HepG2 (cell line): ENCODE results near the gene ADAMTS17. TPM values are rescaled to one million over a fixed set of nuclear protein-coding genes. Genes with fewer than 3 reads are reported as not detected.

Source experiments
- ATAC-seq: fragments of 200-7000 bp; cut with Tn5 transposase; 3 replicates; pipeline ENCODE4 v1.9.1; 2020; ENCODE audit warnings: mild to moderate bottlenecking, moderate library complexity
- BruUV-seq: library from RNA; stranded (reverse); fragments of 400-500 nt; replicated peaks from 2 replicates; lab custom pipeline; 2021; lab: Mats Ljungman, UMichigan
- CTCF ChIA-PET: fragments of 300-600 bp; formaldehyde crosslinking; extraction: SDS; loops from one replicate; lab custom pipeline; 2021; ENCODE audit warnings: low total read pairs, inconsistent platforms, low intra/inter-chr PET ratio; lab: Yijun Ruan, JAX
- POLR2A ChIA-PET: fragments of 350-600 bp; sonication (Branson Sonifier 250); formaldehyde crosslinking; loops from one replicate; lab custom pipeline; 2020; ENCODE audit warnings: antibody characterized with exemption, inconsistent platforms; lab: Yijun Ruan, JAX
- DNase-seq: peaks from one replicate; pipeline ENCODE4 v3.0.0-alpha.2; 2015; ENCODE audit warnings: low spot score
- FAIRE-seq: peaks from 3 replicates; lab custom pipeline; 2011; peaks lifted over from hg19 to GRCh38; lab: Jason Lieb, UNC
- H2AFZ ChIP-seq: one replicate; pipeline ENCODE4 v1.6.1; 2011; ENCODE audit warnings: low read length, inconsistent platforms
- H3K27ac ChIP-seq: fragments of 300-600 bp; 3 replicates; pipeline ENCODE4 v1.8.0; 2011; ENCODE audit warnings: mixed run types, mild to moderate bottlenecking, mixed read lengths, low read length, inconsistent platforms; ENCODE audit not compliant: insufficient read depth; ENCODE audit errors: extremely low read length
- H3K27me3 ChIP-seq, 2 experiments: fragments of 200-600 bp in 1 of 2; 2 replicates in 1 of 2; 3 replicates in 1 of 2; pipeline versions ENCODE4 v1.6.0 to v1.8.0; 2011; ENCODE audit warnings: low read length in 2 of 2, mild to moderate bottlenecking in 2 of 2, moderate library complexity in 2 of 2, inconsistent platforms in 1 of 2; ENCODE audit not compliant: insufficient read depth in 2 of 2, control insufficient read depth in 1 of 2
- H3K36me3 ChIP-seq, 2 experiments: fragments of 200-600 bp in 1 of 2; replicated peaks in 1 of 2; 2 replicates in 1 of 2; 3 replicates in 1 of 2; pipeline versions ENCODE4 v1.5.1 to v1.8.0; 2011; ENCODE audit warnings: low read length in 2 of 2, inconsistent platforms in 1 of 2; ENCODE audit not compliant: insufficient read depth in 2 of 2, control insufficient read depth in 1 of 2
- H3K4me1 ChIP-seq: 2 replicates; pipeline ENCODE4 v1.5.1; 2012; ENCODE audit warnings: low read length, inconsistent platforms; ENCODE audit not compliant: insufficient read depth
- H3K4me2 ChIP-seq: 2 replicates; pipeline ENCODE4 v1.6.0; 2011; ENCODE audit warnings: low read depth, low read length, inconsistent platforms
- H3K4me3 ChIP-seq, 3 experiments: fragments of 200-600 bp in 1 of 3; sonication (generic), shearing (Covaris generic) in 1 of 3; replicated peaks in 1 of 3; 2 replicates each; pipeline ENCODE4 v1.5.1; 2011 to 2016; ENCODE audit warnings: low read length in 3 of 3, inconsistent platforms in 2 of 3, low read depth in 2 of 3, mild to moderate bottlenecking in 2 of 3, control low read depth in 1 of 3, mixed read lengths in 1 of 3; ENCODE audit not compliant: insufficient read depth in 1 of 3
- H3K79me2 ChIP-seq: one replicate; pipeline ENCODE4 v1.6.1; 2011; ENCODE audit warnings: low read length, inconsistent platforms; ENCODE audit not compliant: insufficient read depth
- H3K9ac ChIP-seq: 2 replicates; pipeline ENCODE4 v1.6.0; 2011; ENCODE audit warnings: mild to moderate bottlenecking, low read depth, low read length, inconsistent platforms; ENCODE audit not compliant: insufficient read depth
- H3K9me3 ChIP-seq: 2 replicates; pipeline ENCODE4 v1.5.1; 2012; ENCODE audit warnings: mild to moderate bottlenecking, low read length
- H4K20me1 ChIP-seq: 2 replicates; pipeline ENCODE4 v1.6.0; 2011; ENCODE audit warnings: inconsistent platforms, mild to moderate bottlenecking, low read length, moderate library complexity; ENCODE audit not compliant: insufficient read depth
- NFYB ChIP-seq: sonication (generic); formaldehyde crosslinking; IDR thresholded peaks from 2 replicates; pipeline ENCODE4 v1.4.0; 2020; ENCODE audit warnings: missing genetic modification reagents
- SETDB1 ChIP-seq: sonication (generic); formaldehyde crosslinking; IDR thresholded peaks from 2 replicates; pipeline ENCODE4 v1.5.1; 2020; ENCODE audit warnings: missing genetic modification reagents, mild to moderate bottlenecking, borderline replicate concordance
- ZFP62 ChIP-seq: sonication (generic); formaldehyde crosslinking; IDR thresholded peaks from 2 replicates; pipeline ENCODE4 v1.4.0; 2020; ENCODE audit warnings: missing genetic modification reagents
- ZNF263 ChIP-seq: sonication (generic); formaldehyde crosslinking; IDR thresholded peaks from 2 replicates; pipeline ENCODE4 v1.4.0; 2020; ENCODE audit warnings: missing genetic modification reagents
- ZNF343 ChIP-seq: sonication (generic); formaldehyde crosslinking; IDR thresholded peaks from 2 replicates; pipeline ENCODE4 v1.4.0; 2020; ENCODE audit warnings: mild to moderate bottlenecking, missing genetic modification reagents
- WGBS: methylation state at CpG from one replicate; pipeline ENCODE4 v1.1.6; 2017; ENCODE audit warnings: low lambda C conversion rate; 5-methylcytosine and 5-hydroxymethylcytosine counted together
- in situ Hi-C: cut with HindIII; loops from 2 replicates; pipeline ENCODE4 v1.10.0; 2017; ENCODE audit warnings: low pct_unique_long_range_greater_than_20kb; ENCODE audit not compliant: extremely low pct_ligation_motif_present
- intact Hi-C: fragments of 100-400 bp; cut with micrococcal nuclease; formaldehyde crosslinking; loops from one replicate; pipeline ENCODE4 v1.10.0; 2022; ENCODE audit not compliant: unreplicated experiment
- polyA plus RNA-seq, 8 experiments: library from polyadenylated mRNA; depleted of rRNA in 3 of 8; stranded (reverse) in 7 of 8; unstranded in 1 of 8; fragments of >200 nt; fragmentation: Illumina TruSeq in 4 of 8; extraction: Trizol in 4 of 8; gene quantifications; 2 replicates each; pipeline versions ENCODE4 v1.2.1 to v1.2.3, GENCODE V29; 2011 to 2016; ENCODE audit warnings: low read depth in 4 of 8, missing spikeins in 1 of 8, mixed read lengths in 1 of 8; ENCODE audit not compliant: insufficient read depth in 1 of 8
- total RNA-seq, 5 experiments: library from RNA; depleted of rRNA; stranded (reverse); fragments of >200 nt; fragmentation: Illumina TruSeq; extraction: Trizol; gene quantifications; 2 replicates each; pipeline ENCODE4 v1.2.3, GENCODE V29; 2016; ENCODE audit warnings: low read depth in 1 of 5
- TF ChIP-seq, protein P1 (sequence below): sonication (generic); formaldehyde crosslinking; conservative IDR thresholded peaks from 2 replicates; pipeline ENCODE4 v1.4.0; 2020; ENCODE audit warnings: mild to moderate bottlenecking, missing genetic modification reagents, moderate library complexity
- TF ChIP-seq, protein P2 (sequence below): sonication (generic); formaldehyde crosslinking; IDR thresholded peaks from 2 replicates; pipeline ENCODE4 v1.5.0; 2020; ENCODE audit warnings: missing genetic modification reagents
- TF ChIP-seq, protein P3 (sequence below): sonication (generic); formaldehyde crosslinking; IDR thresholded peaks from 2 replicates; pipeline ENCODE4 v1.8.1; 2023; ENCODE audit warnings: mild to moderate bottlenecking, moderate library complexity, missing genetic modification reagents
- TF ChIP-seq, protein P4 (sequence below): sonication (generic); formaldehyde crosslinking; IDR thresholded peaks from one replicate; pipeline ENCODE4 v1.5.1; 2020; ENCODE audit warnings: mild to moderate bottlenecking, missing genetic modification reagents; ENCODE audit errors: not compliant biosample characterization

Gene ADAMTS17
- total and polyA plus RNA-seq, 2 of the 13 experiments (the other 11 are each of a cell fraction or from before 2014, with no cell fraction given) = 0.02 to 0.04 TPM

DNA sequence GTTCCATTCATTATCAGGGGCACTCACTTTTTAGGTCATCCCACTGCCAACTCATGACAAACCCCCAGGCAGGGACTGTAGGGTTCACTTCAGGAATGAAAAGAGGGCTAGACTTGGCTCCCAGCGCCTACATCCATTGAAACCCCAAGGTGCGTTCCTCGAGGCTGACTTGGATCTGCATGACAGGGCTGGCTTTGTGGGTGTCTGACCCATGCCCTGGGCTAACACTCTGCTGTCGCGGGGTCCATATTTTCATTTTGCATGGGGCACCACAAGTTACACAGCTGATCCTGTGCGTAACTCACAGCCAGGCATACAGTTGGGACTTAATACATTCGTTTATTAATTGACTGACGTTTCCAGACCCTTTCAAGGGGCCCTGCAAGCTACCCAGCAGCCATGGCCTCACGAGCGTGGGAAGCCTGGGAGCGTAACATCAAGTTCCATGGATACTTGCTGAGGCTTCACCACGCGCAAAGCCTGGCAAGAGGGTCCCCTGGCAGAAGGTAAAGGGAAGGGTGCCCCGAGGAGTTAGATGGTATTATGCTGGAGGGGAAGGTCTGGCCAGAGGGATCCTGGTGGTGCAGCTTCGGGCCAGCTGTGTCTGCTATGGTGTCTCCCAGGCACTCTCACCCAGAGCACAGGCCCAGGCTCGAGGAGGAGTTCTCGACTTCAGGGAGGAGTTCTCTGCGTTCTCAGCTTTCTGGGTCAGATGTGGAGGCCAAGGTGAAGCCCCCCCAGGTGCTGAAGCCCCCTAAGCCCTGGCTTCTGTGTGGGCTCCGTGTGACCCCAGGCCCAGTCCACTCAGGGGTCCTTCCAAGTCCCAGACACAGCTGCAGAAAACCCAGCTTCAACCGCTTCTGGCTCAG is 85.4 kb downstream of the ADAMTS17 start:
- Histone ChIP-seq H3K27ac (no peak overlapping the region), H3K36me3 (no peaks in the 10 kb centered on the region), H3K9me3 (no peaks in the 10 kb centered on the region), H3K27me3 (no peaks in the 10 kb centered on the region), H4K20me1 (no peaks in the 10 kb centered on the region), H3K4me3 (no peak overlapping the region), H3K4me2 (no peak overlapping the region), H3K79me2 (no peaks in the 10 kb centered on the region), H3K4me1 (no peaks in the 10 kb centered on the region), H3K9ac (no peak overlapping the region), H2AFZ (no peak overlapping the region)
- no peak for FAIRE-seq
- WGBS = 50% methylated on average over 9 of the region's 20 CpGs
- in situ Hi-C loops = no loop called here
- no TSS peak for BruUV-seq
- DNase-seq = no peak
- no peak for ATAC-seq
- CTCF ChIA-PET = no interaction called here
- intact Hi-C loops = no loop called here
- POLR2A ChIA-PET = no interaction called here
- no peak for TF ChIP-seq NFYB (CRISPR knock-in tag)
- no peak for TF ChIP-seq ZNF263
- TF ChIP-seq, protein P1, sequence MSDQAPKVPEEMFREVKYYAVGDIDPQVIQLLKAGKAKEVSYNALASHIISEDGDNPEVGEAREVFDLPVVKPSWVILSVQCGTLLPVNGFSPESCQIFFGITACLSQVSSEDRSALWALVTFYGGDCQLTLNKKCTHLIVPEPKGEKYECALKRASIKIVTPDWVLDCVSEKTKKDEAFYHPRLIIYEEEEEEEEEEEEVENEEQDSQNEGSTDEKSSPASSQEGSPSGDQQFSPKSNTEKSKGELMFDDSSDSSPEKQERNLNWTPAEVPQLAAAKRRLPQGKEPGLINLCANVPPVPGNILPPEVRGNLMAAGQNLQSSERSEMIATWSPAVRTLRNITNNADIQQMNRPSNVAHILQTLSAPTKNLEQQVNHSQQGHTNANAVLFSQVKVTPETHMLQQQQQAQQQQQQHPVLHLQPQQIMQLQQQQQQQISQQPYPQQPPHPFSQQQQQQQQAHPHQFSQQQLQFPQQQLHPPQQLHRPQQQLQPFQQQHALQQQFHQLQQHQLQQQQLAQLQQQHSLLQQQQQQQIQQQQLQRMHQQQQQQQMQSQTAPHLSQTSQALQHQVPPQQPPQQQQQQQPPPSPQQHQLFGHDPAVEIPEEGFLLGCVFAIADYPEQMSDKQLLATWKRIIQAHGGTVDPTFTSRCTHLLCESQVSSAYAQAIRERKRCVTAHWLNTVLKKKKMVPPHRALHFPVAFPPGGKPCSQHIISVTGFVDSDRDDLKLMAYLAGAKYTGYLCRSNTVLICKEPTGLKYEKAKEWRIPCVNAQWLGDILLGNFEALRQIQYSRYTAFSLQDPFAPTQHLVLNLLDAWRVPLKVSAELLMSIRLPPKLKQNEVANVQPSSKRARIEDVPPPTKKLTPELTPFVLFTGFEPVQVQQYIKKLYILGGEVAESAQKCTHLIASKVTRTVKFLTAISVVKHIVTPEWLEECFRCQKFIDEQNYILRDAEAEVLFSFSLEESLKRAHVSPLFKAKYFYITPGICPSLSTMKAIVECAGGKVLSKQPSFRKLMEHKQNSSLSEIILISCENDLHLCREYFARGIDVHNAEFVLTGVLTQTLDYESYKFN = no peak
- no peak for TF ChIP-seq SETDB1 (CRISPR knock-in tag)
- TF ChIP-seq ZNF343 (CRISPR knock-in tag) = no peak
- TF ChIP-seq, protein P2, sequence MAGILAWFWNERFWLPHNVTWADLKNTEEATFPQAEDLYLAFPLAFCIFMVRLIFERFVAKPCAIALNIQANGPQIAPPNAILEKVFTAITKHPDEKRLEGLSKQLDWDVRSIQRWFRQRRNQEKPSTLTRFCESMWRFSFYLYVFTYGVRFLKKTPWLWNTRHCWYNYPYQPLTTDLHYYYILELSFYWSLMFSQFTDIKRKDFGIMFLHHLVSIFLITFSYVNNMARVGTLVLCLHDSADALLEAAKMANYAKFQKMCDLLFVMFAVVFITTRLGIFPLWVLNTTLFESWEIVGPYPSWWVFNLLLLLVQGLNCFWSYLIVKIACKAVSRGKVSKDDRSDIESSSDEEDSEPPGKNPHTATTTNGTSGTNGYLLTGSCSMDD = no peak
- no peak for TF ChIP-seq ZFP62
- TF ChIP-seq, protein P3, sequence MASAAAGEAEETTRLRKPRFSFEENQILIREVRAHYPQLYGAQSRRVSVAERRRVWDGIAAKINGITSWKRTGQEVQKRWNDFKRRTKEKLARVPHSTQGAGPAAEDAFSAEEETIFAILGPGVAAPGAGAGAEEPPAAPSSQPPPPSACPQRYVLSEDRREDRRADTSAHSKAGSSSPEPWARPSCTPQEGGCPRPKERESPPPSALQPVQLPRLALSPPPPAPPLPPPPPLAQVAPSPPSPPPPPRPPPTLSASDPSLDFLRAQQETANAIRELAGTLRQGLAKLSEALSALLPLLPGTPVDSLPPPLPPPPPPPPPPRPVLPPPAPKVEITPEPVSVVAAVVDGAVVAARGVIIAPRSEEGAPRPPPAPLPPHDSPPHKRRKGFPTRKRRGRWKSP = no peak
- TF ChIP-seq, protein P4, sequence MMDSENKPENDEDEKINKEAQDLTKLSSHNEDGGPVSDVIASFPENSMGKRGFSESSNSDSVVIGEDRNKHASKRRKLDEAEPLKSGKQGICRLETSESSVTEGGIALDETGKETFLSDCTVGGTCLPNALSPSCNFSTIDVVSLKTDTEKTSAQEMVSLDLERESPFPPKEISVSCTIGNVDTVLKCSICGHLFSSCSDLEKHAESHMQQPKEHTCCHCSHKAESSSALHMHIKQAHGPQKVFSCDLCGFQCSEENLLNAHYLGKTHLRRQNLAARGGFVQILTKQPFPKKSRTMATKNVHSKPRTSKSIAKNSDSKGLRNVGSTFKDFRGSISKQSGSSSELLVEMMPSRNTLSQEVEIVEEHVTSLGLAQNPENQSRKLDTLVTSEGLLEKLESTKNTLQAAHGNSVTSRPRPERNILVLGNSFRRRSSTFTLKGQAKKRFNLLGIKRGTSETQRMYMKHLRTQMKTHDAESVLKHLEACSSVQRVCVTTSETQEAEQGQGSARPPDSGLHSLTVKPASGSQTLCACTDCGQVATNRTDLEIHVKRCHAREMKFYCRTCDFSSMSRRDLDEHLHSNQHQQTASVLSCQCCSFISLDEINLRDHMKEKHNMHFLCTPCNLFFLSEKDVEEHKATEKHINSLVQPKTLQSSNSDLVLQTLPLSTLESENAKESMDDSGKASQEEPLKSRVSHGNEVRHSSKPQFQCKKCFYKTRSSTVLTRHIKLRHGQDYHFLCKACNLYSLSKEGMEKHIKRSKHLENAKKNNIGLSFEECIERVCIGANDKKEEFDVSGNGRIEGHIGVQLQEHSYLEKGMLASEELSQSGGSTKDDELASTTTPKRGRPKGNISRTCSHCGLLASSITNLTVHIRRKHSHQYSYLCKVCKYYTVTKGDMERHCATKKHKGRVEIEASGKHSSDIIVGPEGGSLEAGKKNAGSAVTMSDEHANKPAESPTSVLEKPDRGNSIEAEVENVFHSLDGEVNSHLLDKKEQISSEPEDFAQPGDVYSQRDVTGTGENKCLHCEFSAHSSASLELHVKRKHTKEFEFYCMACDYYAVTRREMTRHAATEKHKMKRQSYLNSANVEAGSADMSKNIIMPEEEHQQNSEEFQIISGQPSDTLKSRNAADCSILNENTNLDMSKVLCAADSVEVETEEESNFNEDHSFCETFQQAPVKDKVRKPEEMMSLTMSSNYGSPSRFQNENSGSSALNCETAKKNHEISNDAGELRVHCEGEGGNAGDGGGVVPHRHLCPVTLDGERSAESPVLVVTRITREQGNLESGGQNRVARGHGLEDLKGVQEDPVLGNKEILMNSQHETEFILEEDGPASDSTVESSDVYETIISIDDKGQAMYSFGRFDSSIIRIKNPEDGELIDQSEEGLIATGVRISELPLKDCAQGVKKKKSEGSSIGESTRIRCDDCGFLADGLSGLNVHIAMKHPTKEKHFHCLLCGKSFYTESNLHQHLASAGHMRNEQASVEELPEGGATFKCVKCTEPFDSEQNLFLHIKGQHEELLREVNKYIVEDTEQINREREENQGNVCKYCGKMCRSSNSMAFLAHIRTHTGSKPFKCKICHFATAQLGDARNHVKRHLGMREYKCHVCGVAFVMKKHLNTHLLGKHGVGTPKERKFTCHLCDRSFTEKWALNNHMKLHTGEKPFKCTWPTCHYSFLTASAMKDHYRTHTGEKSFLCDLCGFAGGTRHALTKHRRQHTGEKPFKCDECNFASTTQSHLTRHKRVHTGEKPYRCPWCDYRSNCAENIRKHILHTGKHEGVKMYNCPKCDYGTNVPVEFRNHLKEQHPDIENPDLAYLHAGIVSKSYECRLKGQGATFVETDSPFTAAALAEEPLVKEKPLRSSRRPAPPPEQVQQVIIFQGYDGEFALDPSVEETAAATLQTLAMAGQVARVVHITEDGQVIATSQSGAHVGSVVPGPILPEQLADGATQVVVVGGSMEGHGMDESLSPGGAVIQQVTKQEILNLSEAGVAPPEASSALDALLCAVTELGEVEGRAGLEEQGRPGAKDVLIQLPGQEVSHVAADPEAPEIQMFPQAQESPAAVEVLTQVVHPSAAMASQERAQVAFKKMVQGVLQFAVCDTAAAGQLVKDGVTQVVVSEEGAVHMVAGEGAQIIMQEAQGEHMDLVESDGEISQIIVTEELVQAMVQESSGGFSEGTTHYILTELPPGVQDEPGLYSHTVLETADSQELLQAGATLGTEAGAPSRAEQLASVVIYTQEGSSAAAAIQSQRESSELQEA (CRISPR knock-in tag) = no peak
